Thyroid gland (tissue), 4 donors: Measurements from ENCODE around the gene PSMA8.

Experiments used
- CTCF ChIP-seq, 6 experiments: fragments of 200-600 bp in 3 of 6; fragments of 450-650 bp in 3 of 6; sonication (generic) in 3 of 6; IDR thresholded peaks; one replicate each; pipeline ENCODE4 v1.5.1; 2016 to 2019; ENCODE audit warnings: antibody characterized with exemption in 6 of 6, mild to moderate bottlenecking in 2 of 6, inconsistent platforms in 1 of 6, moderate library complexity in 1 of 6
- POLR2A ChIP-seq, 2 donors: fragments of 450-650 bp; IDR thresholded peaks; one replicate each; pipeline ENCODE4 v1.6.1; 2017; ENCODE audit warnings: antibody characterized with exemption in 2 of 2, mild to moderate bottlenecking in 2 of 2, moderate library complexity in 1 of 2

- no peak for TF ChIP-seq CTCF (IDR thresholded peaks at IDR 0.05)
- TF ChIP-seq POLR2A (IDR thresholded peaks at IDR 0.05), result no peak
Observed at GRCh38 chr18:26086959-26087358, 46.7 kb upstream of the PSMA8 start.
